Astrocyte (in vitro differentiated cells and primary cell): ENCODE results near the gene TBC1D24.

Source experiments
- CTCF ChIP-seq: IDR thresholded peaks from 2 replicates; pipeline ENCODE4 v1.5.1; 2011; ENCODE audit warnings: low read depth, mild to moderate bottlenecking, inconsistent platforms, low read length, moderate library complexity; ENCODE audit not compliant: insufficient read depth
- EZH2 ChIP-seq: IDR thresholded peaks from 2 replicates; pipeline ENCODE4 v1.6.1; 2012; ENCODE audit warnings: mild to moderate bottlenecking, low read length, inconsistent platforms; ENCODE audit not compliant: insufficient read depth

GRCh38 chr16:2432286-2432685 is 42.6 kb upstream of the TBC1D24 start:
- TF ChIP-seq CTCF (no peak), EZH2 (no peak)
